ENCODE results near the gene SYS1.
A peak's percentile ranks its signal among the peaks of the same experiment; 100 is the strongest.

SYS1 gene

DNA sequence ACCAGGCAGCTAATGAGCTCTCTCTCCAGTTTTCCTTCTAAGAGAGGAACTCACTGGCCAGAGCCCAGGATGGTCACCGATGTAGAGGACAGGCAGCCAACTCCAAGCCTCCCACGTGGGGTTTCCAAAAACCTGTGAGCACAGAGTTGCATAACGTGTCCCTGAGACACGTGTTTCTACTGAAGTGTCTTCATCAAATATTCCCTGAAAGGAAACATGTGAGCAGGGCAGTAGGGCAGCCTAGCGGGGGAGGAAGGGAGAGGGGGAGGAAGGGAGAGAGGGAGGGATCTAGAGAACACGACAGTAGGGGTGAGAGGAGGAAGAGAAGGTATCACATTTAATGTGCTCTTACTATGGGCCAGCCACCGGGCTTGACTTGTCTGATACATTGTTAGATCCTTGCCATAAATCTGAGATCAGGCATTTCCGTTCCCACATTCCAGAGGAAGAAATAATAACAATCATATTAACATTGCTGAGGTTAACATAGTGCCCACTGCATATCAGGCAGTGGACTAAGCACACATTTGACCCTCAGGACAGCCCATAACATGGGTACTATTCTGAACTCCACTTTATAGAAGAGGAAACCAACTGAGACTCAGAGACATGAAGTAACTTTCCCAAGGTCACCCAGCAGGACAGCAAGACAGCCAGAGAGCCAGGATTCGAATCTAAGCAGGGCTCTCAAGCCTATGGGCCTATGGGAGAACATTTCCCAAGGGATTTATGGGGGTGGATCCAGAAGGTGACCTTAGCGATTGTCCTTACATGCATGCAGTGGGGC lies 4.5 kb upstream of the SYS1 start:
- peaks cover 45% of the 10 kb centered on the region for H3K4me1 ChIP-seq (ENCODE audit: control insufficient read depth, insufficient read depth, low read length, poor library complexity, severe bottlenecking)

GRCh38 chr20:45359069-45359405 lies 3.9 kb upstream of the SYS1 start:
- 84 to 100% methylated on average over 2 of the region's 7 CpGs for WGBS, 2 experiments (ENCODE audit: insufficient coverage in 2 of 2)
- Histone ChIP-seq H3K36me3 (ENCODE audit: control insufficient read depth, insufficient read depth, low read length) (no peaks in the 10 kb centered on the region), H3K4me1 (ENCODE audit: control insufficient read depth, insufficient read depth, low read length, poor library complexity, severe bottlenecking) (peaks cover 44% of the 10 kb centered on the region), H3K4me3 (ENCODE audit: extremely low read depth, insufficient read depth, low read length, poor library complexity, severe bottlenecking) (no peak overlapping the region), H3K27ac (ENCODE audit: low read depth, low read length, severe bottlenecking) (peak overlapping the region; percentile 96), H3K9me3 (ENCODE audit: control insufficient read depth, low read length) (no peaks in the 10 kb centered on the region)

More for the DNA sequence above, 4.5 kb upstream of the SYS1 start:
- Histone ChIP-seq H3K36me3 (ENCODE audit: control insufficient read depth, insufficient read depth, low read length) (no peaks in the 10 kb centered on the region), H3K27ac (ENCODE audit: low read depth, low read length, severe bottlenecking) (no peak overlapping the region), H3K4me3 (ENCODE audit: extremely low read depth, insufficient read depth, low read length, poor library complexity, severe bottlenecking) (no peak overlapping the region), H3K9me3 (ENCODE audit: control insufficient read depth, low read length) (no peaks in the 10 kb centered on the region)
- 69% methylated on average over 7 to 8 of the region's 10 CpGs for WGBS, 2 experiments (ENCODE audit: insufficient coverage in 2 of 2)

DNA sequence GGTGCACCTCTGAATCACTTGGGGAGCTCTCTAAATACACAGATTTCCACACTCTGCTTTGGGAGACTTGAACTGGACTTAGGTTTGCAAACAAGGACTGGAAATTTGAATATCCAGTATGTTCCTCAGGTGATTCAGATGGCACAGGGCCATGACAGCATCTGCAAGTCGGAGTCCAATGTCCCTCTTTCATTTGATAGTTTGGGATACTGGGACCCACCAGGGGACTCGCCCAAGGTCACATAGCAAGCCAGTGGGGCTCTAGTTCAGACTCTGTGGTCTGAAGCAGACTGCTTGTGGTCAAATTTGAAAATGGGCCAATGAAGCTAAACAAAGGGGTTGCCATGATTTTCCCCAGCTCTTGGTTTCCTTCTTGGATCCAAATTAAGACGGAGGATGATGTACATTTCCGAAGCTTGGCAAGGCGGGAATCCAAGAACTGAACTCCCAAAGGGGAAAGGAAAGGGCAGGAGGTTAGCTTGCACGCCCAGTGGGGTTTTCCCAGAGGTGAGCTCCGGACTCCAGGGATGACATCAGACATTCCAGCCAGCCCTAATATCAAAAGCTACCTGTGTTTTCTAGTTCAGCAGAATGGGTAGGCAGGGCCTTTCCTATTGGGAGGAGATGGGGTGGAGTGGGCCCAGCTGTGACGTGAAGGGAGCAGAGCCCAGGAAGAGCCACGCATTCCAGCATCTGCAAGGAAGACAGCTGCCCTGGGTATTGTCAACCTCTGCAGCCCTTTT lies 3.4 kb upstream of the SYS1 start:
- Histone ChIP-seq H3K4me3 (ENCODE audit: extremely low read depth, insufficient read depth, low read length, poor library complexity, severe bottlenecking) (no peak overlapping the region), H3K36me3 (ENCODE audit: control insufficient read depth, insufficient read depth, low read length) (no peaks in the 10 kb centered on the region), H3K9me3 (ENCODE audit: control insufficient read depth, low read length) (no peaks in the 10 kb centered on the region), H3K4me1 (ENCODE audit: control insufficient read depth, insufficient read depth, low read length, poor library complexity, severe bottlenecking) (peaks cover 39% of the 10 kb centered on the region), H3K27ac (ENCODE audit: low read depth, low read length, severe bottlenecking) (peak overlapping the region; percentile 96)
- 87 to 94% methylated on average over 7 of the region's 9 CpGs for WGBS, 2 experiments (ENCODE audit: insufficient coverage in 2 of 2)

- Histone ChIP-seq H3K4me3 (ENCODE audit: extremely low read depth, insufficient read depth, low read length, poor library complexity, severe bottlenecking) (no peak overlapping the region), H3K9me3 (ENCODE audit: control insufficient read depth, low read length) (no peaks in the 10 kb centered on the region), H3K4me1 (ENCODE audit: control insufficient read depth, insufficient read depth, low read length, poor library complexity, severe bottlenecking) (peaks cover 27% of the 10 kb centered on the region), H3K36me3 (ENCODE audit: control insufficient read depth, insufficient read depth, low read length) (peaks cover 19% of the 10 kb centered on the region), H3K27ac (ENCODE audit: low read depth, low read length, severe bottlenecking) (no peak overlapping the region)
- WGBS, 2 experiments (ENCODE audit: insufficient coverage in 2 of 2), result 90 to 100% methylated on average over 1 to 2 of the region's 6 CpGs
Measured at GRCh38 chr20:45361793-45362192, 1.2 kb upstream of the SYS1 start.

DNA sequence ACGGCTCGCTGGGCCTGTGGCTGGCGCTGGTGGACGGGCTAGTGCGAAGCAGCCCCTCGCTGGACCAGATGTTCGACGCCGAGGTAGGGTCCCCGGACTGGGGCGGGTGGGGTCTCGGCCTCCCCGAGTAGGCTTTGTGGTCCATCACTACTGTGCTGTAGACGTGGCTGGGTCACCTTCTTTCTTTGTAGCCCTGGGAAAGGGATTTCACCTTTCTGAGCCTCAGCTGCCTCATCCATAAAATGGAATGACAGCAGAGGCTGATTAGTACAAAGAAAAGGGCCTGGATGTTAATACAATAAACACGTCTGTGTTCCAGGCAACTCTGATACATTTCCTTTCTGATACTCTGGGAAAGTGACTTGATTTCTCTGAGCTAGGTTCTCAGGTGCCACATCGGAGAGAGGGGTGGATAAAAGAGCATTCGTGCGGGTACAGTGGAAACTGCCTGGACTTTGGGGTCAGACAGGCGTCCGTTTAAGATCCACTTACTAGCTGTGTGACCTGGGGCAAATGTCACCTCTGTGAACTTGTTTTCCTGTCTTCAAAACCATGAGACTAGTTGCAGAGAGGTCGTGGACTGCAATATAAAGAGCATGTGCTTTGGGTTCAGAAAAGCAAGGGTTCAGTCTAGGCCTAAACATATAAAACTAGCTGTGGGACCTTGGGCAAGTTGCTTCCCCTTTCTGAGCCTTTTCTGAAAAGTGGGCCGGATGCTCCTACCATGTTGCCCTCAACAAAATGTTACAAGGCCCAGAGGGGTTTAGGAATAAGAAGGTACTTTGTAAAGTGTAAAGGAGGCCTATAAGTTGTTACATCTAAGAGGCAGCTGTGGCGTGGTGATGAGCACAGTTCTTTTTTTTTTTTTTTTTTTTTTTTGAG lies 896 bp downstream of the SYS1 start:
- peak overlapping the region; percentile 71 for H3K4me3 ChIP-seq (ENCODE audit: extremely low read depth, insufficient read depth, low read length, poor library complexity, severe bottlenecking)
- WGBS, 2 experiments (ENCODE audit: insufficient coverage in 2 of 2), result 30 to 34% methylated on average over 16 to 18 of the region's 23 CpGs
- H3K27ac ChIP-seq (ENCODE audit: low read depth, low read length, severe bottlenecking), result peak overlapping the region; percentile 95

GRCh38 chr20:45365444-45365970 lies 2.6 kb downstream of the SYS1 start:
- Histone ChIP-seq H3K4me1 (ENCODE audit: control insufficient read depth, insufficient read depth, low read length, poor library complexity, severe bottlenecking) (peaks cover 10% of the 10 kb centered on the region), H3K36me3 (ENCODE audit: control insufficient read depth, insufficient read depth, low read length) (peaks cover 46% of the 10 kb centered on the region), H3K4me3 (ENCODE audit: extremely low read depth, insufficient read depth, low read length, poor library complexity, severe bottlenecking) (no peak overlapping the region), H3K9me3 (ENCODE audit: control insufficient read depth, low read length) (no peaks in the 10 kb centered on the region), H3K27ac (ENCODE audit: low read depth, low read length, severe bottlenecking) (no peak overlapping the region)
- WGBS, 2 experiments (ENCODE audit: insufficient coverage in 2 of 2), result 97 to 100% methylated on average over 1 to 5 of the region's 5 CpGs

More for the DNA sequence above, 896 bp downstream of the SYS1 start:
- no peaks in the 10 kb centered on the region for H3K9me3 ChIP-seq (ENCODE audit: control insufficient read depth, low read length)
- peaks cover 40% of the 10 kb centered on the region for H3K36me3 ChIP-seq (ENCODE audit: control insufficient read depth, insufficient read depth, low read length)
- peaks cover 24% of the 10 kb centered on the region for H3K4me1 ChIP-seq (ENCODE audit: control insufficient read depth, insufficient read depth, low read length, poor library complexity, severe bottlenecking)

GRCh38 chr20:45366192-45366591 lies 3.2 kb downstream of the SYS1 start:
- 83 to 100% methylated on average over 1 of the region's 1 CpG for WGBS, 2 experiments (ENCODE audit: insufficient coverage in 2 of 2)
- peaks cover 10% of the 10 kb centered on the region for H3K4me1 ChIP-seq (ENCODE audit: control insufficient read depth, insufficient read depth, low read length, poor library complexity, severe bottlenecking)
- peaks cover 46% of the 10 kb centered on the region for H3K36me3 ChIP-seq (ENCODE audit: control insufficient read depth, insufficient read depth, low read length)
- no peaks in the 10 kb centered on the region for H3K9me3 ChIP-seq (ENCODE audit: control insufficient read depth, low read length)
- no peak overlapping the region for H3K4me3 ChIP-seq (ENCODE audit: extremely low read depth, insufficient read depth, low read length, poor library complexity, severe bottlenecking)
- H3K27ac ChIP-seq (ENCODE audit: low read depth, low read length, severe bottlenecking), result no peak overlapping the region

DNA sequence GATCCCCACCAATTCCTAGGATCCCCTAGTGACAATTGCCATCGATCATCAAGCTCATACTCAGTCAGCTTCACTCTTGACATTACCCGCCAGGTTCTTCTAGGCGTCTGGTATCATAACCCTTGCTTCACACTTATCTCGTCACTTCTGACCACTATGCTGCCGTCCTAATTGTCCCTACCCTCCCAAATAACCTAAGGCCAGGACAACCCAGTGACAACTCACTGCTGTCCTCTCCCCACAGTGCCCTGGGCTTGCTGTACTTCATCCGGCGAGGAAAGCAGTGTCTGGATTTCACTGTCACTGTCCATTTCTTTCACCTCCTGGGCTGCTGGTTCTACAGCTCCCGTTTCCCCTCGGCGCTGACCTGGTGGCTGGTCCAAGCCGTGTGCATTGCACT lies 3.7 kb downstream of the SYS1 start:
- Histone ChIP-seq H3K4me3 (ENCODE audit: extremely low read depth, insufficient read depth, low read length, poor library complexity, severe bottlenecking) (no peak overlapping the region), H3K9me3 (ENCODE audit: control insufficient read depth, low read length) (no peaks in the 10 kb centered on the region), H3K36me3 (ENCODE audit: control insufficient read depth, insufficient read depth, low read length) (peaks cover 46% of the 10 kb centered on the region), H3K27ac (ENCODE audit: low read depth, low read length, severe bottlenecking) (no peak overlapping the region), H3K4me1 (ENCODE audit: control insufficient read depth, insufficient read depth, low read length, poor library complexity, severe bottlenecking) (peaks cover 10% of the 10 kb centered on the region)
- 91 to 92% methylated on average over 10 to 11 of the region's 11 CpGs for WGBS, 2 experiments (ENCODE audit: insufficient coverage in 2 of 2)

DNA sequence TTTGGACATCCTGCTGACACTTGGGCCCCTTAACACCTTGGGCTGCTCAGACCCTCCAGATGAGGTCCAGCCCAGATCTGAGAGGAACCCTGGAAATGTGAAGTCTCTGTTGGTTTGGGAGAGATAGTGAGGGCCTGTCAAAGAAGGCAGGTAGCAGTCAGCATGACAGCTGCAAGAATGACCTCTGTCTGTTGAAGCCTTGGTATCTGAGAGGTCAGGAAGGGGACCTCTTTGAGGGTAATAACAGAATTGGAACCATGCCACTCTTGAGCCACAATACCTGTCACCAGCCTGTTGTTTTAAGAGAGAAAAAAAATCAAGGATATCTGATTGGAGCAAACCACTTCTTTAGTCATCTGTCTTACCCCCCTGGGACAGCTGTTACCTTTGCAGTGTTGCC lies 4.2 kb downstream of the SYS1 start:
- Histone ChIP-seq H3K36me3 (ENCODE audit: control insufficient read depth, insufficient read depth, low read length) (peaks cover 46% of the 10 kb centered on the region), H3K27ac (ENCODE audit: low read depth, low read length, severe bottlenecking) (no peak overlapping the region), H3K4me1 (ENCODE audit: control insufficient read depth, insufficient read depth, low read length, poor library complexity, severe bottlenecking) (peaks cover 10% of the 10 kb centered on the region), H3K9me3 (ENCODE audit: control insufficient read depth, low read length) (no peaks in the 10 kb centered on the region), H3K4me3 (ENCODE audit: extremely low read depth, insufficient read depth, low read length, poor library complexity, severe bottlenecking) (no peak overlapping the region)

- Histone ChIP-seq H3K9me3 (ENCODE audit: control insufficient read depth, low read length) (no peaks in the 10 kb centered on the region), H3K4me1 (ENCODE audit: control insufficient read depth, insufficient read depth, low read length, poor library complexity, severe bottlenecking) (peaks cover 10% of the 10 kb centered on the region), H3K4me3 (ENCODE audit: extremely low read depth, insufficient read depth, low read length, poor library complexity, severe bottlenecking) (no peak overlapping the region), H3K27ac (ENCODE audit: low read depth, low read length, severe bottlenecking) (no peak overlapping the region), H3K36me3 (ENCODE audit: control insufficient read depth, insufficient read depth, low read length) (peaks cover 46% of the 10 kb centered on the region)
- WGBS, 2 experiments (ENCODE audit: insufficient coverage in 2 of 2), result 87 to 99% methylated on average over 5 to 6 of the region's 6 CpGs
Measured at GRCh38 chr20:45368221-45368980, 5.4 kb downstream of the SYS1 start.
